Activated T-helper 1 cell treated with Interleukin-2 at 50 U/mL for 16 hours (primary cell): Measurements from ENCODE around the gene PDE8A.
"Not testable (repeated sequence)": the region's sequence is repeated elsewhere in the genome, so short reads cannot be mapped to it uniquely, and the experiment has no call there.

Experiments used
- DNase-seq: peaks from one replicate; pipeline ENCODE4 v3.0.0-alpha.2; 2020; ENCODE audit warnings: low read depth

PDE8A gene

DNA sequence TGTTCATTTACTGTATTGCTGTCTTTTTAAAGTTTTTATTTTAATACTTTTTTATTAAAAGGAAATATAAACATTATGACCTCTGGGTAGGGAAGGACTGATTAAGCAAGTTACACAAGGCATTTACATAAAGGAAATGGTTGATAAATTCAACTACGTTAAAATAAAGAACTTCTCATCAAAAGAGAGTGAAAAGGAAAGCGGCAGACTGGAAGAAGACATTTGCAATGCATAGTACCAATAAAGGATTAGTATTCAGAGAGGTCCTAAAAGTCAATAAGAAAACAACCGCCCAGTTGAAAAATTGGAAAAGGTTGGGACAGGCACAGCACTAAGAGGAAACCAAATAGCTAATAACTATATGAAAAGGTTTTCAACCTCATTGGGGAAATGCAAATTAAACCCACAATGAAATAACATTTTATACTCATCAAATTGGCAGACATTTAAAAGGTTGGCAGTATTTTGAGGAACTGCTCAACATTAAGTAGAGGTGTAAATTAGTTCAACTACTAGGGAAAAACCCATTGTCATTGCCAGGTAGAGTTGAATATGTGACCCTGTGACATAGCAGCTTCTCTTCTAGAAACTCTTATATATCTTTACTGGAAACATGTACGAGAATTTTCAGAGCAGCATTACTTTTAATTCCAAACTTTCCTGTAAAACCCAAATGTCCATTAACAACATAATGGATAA is 9.5 kb downstream of the PDE8A start:
- no peak for DNase-seq

DNA sequence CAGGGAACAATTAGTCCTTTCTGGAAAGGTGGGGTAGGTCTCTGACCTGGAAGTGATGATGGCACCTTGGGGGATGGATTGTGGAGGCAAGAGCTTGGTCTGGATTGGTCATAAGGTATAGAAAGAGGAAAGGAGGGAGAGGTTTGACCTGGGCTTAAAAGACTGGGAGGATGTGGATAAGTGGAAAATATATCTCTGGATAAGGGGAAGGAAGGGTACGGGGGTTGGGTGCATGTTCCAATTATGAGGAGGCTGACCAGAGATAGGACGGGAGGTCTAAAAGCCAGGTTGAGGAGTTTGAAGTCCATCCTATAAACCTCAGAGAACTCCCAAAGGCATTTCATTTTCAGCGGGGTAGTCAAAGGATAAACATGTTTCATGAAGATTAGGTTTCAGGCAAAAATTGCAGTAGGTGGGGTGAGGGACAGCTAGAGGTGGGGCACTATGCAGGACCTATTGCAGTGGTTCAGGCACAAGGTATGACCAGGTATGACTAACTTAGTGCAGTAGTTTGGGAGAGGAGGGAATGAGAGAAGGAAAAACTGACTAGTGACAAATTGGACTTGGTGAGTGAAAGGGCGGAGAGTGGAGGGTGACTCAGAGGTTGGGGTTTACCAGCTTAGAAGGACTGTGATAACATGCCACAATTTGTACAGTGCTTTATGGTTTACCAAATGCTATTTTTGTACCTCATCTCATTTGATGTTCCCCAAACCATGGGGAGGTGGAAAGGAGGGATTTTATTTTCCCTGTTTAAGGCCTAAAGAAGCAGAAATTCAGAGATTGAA is 10.7 kb downstream of the PDE8A start:
- no peak for DNase-seq

DNA sequence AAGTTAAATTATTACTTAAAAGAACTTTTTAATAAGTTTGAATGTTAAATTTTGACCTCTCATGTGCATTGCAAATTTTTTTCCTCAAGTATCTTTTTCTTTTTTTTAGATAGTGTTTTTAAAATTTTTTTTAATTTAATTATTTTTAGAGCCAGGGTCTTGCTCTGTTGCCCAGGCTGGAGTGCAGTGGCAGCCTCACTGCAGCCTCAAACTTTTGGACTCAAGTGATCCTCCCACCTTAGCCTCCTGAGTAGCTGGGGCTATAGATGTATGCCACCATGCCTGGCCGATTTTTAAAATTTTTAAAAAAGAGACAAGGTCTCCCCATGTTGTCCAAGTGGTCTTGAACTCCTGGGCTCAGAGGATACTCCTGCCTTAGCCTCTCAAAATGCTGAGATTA is 14.4 kb downstream of the PDE8A start:
- DNase-seq, result no peak

DNA sequence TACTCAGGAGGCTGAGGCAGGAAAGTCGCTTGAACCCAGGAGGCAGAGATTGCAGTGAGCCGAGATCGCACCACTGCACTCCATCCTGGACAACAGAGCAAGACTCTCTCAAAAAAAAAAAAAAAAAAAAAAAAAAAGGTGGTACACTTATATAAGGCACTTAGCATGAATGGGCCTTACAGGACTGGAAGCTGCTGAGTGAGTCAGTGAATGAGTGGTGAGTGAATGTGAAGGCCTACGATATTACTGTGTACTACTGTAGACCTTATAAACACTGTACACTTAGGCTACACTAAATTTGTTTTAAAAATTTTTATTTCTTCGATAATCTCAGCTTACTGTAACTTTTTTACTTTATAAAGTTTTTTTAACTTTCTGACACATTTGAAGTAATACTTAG is 15.1 kb downstream of the PDE8A start:
- DNase-seq, result not testable (repeated sequence)

DNA sequence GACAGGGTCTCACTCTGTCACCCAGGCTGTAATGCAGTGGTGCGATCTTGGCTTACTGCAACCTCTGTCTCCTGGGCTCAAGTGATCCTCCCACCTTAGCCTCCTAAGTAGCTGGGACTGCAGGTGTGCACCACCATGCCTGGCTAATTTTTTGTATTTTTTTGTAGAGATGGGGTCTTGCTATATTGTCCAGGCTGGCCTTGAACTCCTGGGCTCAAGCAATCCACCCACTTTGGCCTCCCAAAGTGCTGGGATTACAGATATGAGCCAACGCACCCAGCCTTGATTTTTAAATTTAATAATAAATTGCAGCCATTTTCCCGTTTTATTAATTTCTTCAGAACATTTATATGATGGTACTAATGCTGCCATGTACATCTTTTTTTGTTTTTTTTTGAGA is 15.6 kb downstream of the PDE8A start:
- not testable (repeated sequence) for DNase-seq

DNA sequence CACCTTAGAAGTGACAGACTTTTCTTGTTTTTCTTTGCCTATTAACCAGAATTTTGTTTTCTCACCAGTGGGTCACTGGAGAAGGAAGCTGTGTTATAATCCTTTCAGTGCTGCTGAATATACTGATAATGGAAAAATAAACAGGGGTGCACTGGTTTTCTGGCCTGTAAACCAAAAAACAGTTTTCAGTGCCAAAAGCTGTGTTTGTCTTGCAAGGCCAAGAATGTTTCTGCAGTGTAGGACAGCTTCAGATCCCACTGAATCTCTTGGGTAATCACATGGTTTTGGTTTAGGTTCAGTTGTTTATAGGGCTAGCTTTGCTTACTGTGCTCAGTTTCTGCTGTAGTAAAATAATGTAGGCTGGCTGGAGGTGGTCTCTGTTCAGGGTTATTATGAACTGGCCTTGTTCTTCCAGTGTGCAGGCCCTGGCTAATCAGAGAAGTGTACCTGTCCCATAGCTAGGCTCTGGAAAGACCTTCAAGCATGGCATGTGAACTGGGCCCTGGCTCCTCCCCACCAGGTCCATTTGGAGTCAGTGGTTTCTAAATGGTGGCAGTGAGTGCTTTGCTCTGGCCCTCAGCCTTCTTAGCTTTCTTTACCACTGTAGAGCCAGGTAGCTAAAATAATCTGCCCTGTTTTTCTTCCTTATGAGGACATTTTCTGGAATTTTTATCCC is 18.7 kb downstream of the PDE8A start:
- DNase-seq, result no peak

DNA sequence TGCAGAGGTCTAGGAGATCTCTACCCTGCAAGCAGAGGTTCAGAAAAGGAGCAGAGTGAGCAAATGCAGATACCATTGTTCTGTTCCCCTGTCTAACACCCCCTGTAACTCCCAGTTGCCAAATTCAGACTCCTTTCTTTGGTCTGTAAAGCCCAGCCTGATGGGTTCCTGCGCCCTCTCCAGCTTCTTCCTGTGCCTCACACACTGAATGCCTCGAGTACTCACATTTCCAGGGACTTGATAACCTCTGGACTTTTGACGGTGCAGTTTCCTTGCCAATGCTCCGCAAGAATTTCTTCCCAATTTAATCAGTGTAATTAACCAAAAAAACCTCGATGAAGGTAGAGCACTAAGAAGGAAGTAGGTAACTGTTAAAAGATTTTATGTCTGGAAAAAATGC is 19.3 kb downstream of the PDE8A start:
- DNase-seq, result no peak

DNA sequence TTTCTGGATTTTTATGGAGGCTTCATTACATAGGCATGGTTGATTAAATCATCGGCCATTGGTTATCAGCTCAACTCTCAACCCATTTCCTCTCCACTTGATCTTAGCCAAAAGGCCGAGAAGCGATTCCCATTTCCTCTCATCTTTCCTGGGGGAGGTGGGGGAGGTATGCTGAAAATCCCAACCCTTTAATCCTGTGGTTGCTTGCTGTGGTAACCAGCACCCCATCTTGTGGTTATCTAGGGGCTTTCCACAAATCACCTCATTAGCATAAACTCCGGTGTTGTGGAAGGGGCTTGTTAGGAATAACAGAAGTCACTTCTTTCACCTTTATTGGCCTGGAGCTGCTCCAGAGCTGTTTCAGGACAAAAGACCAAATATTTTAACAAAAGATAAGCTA is 20.9 kb downstream of the PDE8A start:
- DNase-seq, result no peak

DNA sequence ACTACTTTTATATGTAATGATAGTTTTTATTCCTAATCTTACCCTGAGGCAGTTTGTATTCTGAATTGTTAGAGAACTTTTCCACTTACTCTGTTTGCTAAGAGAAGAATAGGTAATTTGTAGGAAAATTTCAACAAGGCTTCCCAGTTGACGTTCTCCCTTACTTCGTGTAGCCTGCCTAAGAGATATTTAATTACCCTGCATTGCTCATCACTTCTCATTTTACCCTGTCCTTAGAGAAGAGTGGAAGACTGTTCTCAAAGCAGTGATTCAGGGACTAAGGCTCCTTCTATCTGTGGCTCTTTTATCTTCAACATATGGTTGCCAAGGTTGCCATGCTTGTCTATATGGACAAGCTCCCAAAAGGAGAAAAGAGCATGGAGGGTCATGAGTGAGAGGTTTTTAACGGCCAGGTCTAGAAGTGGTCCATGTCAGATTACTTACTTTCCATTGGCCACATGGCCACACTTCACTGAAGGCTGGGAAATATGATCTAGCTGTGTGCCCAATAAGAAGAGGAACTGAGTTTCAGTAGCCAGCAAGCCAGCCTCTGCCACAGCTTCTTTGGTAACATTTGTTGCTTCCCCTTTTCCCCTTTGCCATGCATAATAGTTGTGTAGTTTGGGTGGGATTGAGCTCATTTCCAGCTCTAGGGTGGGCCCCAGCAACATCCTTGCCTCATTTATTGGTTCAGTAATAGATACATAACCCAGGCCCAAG is 22.1 kb downstream of the PDE8A start:
- DNase-seq, result no peak

DNA sequence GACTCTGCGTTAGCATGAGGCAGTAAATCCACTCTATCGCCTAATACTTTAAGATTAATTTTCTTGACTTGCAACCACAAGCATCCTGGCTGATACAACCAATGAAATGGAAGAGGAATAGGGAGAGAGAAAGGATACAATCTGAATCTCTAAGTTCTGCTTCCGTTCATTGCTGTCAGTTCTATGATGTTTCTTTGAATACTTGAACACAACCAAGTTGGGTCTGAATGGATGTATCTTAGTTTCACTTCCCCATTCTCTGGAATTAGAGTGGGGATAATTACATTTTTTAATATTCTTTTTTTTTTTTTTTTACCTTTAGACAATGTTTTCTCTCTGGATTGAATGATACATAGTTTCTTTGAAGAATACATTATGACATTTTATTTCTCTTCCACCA is 22.9 kb downstream of the PDE8A start:
- no peak for DNase-seq

DNA sequence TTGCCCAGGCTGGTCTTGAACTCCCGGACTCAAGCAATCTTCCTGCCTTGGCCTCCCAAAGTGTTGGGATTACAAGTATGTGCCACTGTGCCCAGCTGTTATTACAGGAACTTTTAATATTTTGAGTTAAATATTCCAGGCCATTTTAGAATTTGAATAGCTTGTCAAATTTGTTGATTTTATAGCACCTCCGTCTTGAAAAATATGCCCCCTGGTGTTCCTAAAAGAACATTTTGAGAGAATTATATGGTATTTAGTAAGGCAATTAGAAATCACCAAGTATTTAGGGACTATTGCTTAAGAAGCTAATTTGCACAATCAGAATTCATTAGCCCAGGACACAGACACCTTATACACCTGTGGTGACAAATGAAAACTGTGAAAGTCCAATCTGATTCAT is 23.7 kb downstream of the PDE8A start:
- no peak for DNase-seq

DNA sequence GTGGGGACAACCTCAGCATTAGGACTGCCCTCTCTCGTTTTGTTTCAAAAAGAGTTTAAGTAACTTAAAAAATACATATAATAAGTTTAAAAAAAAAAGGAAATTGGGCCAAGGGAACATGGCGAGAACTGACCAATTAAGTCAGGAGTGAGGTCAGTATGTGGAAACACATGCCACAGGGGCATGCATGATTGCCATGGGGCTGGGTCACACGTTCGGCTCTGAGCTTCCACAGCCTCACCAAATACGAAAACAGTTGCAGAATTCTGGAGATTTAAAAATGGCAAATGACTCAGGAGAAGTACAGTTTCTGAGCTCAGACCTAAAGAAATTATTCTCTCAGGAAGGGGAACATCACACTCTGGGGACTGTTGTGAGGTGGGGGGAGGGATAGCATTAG is 24.1 kb downstream of the PDE8A start:
- no peak for DNase-seq

DNA sequence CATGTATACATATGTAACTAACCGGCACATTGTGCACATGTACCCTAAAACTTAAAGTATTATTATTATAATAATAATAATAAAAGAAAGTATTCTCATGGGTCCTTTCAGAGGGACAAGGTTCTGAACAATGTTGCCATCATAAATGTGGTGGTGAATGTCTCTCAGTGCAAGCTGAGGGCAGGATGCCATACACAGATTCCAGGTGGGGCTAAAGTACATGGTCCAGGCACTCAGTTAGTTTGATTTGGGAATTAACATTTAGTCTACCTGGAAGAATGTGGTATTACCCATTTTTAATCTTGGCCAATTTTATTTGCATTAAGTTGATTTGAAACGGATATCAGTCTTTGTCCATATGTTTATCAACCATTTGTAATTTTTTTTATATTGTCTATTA is 24.5 kb downstream of the PDE8A start:
- no peak for DNase-seq

DNA sequence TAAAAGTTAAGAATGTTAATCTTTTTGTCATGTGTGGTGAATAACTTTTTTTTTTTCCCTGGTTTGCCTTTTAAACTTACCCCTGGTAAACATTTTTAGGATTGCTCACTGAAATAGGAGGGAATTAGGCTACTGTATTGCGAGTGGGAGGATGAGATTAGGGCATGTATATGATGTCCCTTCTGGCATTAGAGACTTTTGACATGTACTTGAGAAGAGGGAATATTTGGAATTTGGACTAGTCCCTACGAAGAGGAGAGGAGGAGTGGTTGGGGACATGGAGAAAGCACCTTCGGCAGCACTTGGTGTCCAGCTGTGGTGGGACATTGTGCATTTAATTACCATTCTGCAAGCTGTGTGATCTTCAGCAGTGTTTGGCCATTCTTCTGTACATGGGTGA is 25.0 kb downstream of the PDE8A start:
- no peak for DNase-seq

DNA sequence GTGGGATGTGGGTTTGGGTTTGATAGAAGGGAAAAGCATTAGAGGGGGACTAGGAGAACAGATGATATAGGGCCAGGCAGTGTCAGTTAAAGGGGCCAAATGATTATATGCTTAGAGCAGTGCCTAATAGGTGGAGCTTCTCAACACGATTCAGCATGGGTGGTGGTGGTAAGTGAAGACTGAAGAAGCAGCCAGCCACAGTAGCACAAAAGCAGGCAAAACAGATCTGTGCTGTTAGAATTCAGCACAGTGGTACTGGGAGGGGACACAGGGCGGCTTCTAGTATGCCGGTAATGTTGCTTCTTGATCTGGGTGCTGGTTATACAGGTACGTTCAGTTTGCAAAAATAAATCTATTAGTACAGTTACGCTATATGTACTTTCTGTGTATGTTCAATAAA is 25.5 kb downstream of the PDE8A start:
- DNase-seq, result no peak

DNA sequence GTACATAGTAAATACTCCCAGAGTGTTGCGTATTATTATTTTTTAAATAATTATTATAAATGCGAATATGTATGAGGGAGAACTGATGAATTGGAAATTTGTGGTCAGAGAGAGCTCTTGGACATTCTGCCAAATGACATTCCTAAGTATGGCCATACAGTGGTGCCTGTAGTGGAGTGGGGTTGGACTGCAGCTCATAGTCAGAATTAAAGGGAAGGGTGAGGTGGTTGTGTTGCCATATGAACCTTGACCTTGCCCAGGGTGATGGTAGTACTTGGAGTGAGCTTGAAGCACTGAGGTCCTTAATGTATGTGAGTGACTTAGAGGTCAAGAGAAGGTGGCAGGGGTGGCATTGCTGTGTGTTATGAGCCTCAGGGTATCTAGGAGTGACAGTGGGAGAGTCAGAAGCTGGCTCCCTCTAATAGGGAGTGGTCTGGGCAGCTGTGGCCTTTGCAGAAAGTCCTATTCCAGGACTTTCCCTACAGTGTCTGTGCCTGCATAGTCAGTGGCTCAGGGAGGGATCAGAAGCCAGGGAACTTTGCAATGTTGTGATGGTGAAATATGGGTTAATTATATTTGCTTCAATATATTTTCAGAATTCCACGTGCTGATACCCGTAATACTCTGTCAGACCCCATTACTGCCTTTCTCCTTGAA is 26.2 kb downstream of the PDE8A start:
- no peak for DNase-seq

DNA sequence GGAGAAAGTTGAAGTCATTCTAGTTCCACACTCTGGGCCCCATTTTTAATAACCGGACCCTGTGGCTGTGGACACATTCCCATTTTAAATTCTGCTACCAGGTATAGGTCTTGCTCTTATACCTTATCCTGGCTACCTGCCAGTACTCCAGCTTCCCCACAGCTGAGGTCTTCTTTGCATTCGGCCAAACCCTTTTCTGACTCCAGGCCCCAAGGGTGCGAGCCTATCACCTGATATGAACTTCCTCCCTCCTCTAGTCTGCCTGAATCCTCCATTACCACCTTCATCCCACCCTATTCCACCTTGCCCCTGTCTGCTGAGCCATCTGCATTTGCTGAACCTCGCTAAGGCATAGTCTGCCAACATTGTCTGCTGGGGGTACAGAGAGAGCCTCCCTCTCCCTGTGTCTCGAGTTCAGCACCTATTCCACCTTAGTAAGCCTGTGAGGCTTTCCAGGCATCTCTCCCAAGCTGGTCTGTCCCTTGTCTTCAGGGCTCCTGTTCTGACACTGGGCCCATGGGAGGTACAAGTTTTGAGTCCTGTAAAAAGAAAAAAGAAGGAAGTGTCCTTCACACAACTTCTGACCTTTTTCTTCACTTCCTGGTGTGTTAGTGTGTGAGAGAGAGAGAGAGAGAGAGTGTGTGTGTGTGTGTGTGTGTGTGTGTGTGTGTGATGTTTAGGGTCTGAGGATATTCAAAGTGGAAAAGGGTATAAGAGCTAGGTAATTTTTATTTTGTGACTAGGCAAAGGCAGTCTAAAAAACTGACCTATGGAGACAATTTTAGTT is 27.0 kb downstream of the PDE8A start:
- DNase-seq, result no peak

DNA sequence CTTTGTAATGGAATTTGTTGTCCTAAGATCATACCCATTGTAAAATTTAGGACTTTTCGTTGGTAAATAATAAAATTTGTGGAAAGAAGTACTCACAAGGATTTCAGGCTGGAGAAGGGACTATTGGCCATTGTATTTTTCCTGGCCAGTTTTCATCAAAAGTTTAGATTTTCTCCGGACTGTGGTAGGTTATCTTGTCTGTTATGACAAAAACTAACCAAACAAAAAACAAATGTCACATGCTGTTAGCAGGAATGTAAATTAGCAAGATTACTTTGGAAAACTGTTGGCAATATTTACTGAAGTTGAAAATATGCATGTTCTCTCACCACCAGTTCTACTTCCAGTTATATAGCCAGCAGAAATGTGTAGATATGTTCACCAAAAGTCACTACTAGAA is 27.8 kb downstream of the PDE8A start:
- no peak for DNase-seq

DNA sequence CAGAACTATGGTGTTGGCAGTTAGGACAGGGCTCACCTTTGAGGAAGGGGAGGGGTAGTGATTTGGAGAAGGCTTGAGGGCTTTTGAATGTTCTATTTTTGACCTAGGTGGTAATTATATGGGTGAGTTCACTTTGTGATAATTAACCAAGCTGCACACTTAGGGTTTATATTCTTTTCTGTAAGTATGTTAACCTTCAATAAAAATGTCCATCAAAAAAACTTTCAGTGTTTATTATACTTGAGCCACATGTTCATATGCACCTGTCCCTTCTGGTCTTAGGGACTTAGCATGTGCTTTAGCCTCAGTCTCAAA is 28.4 kb downstream of the PDE8A start:
- DNase-seq, result no peak

DNA sequence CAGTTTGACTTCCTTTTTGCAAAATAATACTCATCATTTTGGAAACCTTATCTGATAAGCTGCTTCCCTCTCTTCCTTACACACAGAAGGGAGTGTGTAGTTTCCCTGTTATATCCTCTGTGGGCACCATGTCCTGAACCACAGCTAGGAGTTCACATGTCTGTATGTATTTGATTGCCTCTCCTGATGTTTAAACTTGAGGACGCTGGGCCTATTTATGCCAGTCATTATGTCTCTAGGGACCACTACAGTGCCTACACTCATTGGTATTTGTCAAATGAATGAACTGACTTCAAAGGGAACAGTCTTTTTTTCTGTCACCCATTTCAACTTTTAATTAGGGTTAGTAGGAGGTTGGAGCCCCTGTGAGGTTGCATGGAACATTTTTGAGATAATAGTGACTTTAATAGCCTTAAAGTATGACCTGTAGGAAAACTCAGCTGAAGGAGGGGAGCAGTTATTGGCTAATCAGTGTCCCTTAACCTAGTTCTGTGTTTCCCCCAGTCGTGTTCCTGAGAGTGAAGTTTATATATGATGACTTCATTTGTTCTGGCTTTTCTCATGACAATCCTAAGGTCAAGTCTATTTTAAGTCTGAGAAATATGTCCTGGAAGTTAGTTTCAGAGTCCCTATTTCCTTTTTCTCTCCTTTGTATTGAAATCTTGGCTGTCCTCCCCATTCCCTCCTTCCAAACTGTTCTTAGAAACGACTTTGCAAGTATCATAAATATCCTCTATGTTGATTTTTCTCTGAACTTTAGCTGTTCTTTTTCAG is 28.9 kb downstream of the PDE8A start:
- DNase-seq, result no peak

DNA sequence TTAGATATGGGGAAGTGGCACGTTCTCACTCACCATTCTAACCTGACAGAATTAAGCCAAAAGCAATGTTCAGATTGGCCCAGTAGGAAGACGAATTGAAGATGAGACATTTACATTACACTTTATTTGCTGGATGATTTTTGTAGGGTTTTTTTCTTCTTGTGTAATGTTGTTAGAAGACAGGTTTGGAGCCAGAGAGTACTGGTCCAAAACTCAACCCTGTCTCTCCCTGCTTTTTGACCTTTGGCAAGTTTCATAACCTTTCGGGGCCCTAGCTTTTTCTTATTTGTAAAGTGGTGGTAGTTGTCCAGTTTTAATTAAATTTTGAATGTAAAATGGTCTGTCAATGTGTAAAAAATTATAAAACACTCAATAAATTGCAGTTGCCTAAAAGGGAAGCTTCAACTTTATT is 29.5 kb downstream of the PDE8A start:
- no peak for DNase-seq
